GM18861 (cell line): ENCODE data around the gene ZNF79.

Experiments used
- ATAC-seq: cut with Tn5 transposase; IDR thresholded peaks from one replicate; pipeline ENCODE4 v1.9.1; 2021; ENCODE audit not compliant: unreplicated experiment

ZNF79 gene

DNA sequence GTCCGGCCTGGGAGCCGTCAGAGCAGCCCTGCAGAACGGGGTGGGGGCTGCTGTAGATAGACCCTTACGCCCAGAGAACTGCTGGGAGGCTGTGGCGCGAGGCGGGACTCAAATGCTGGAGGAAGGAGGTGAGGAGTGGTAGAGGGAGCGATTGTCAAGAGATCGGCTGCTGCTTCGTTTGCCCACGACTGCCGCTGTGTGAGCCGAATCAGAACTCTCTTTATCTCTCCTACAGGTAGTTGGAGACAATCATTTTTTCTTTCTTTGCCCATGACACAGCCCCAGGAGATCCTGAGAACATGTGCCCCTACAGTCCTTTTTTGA, 456 bp downstream of the ZNF79 start:
- ATAC-seq = no peak

DNA sequence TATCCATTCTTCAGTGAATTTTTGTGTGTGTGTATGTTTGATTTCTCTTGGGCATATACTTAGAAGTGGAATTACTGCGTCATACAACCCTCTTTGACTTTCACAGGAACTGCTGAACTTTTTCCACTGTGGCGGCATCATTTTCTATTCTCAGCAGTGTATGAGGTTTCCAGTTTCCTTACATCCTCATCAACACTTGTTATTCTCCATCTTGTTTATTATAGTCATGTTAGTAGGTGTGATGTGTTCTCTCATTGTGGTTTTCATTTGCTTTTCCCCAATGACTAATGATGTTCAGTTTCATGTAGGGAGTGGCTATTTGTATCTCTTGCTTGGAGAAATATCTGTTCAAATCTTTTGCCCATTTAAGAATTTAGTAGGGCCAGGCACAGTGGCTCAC, 2.6 kb downstream of the ZNF79 start:
- no peak for ATAC-seq

DNA sequence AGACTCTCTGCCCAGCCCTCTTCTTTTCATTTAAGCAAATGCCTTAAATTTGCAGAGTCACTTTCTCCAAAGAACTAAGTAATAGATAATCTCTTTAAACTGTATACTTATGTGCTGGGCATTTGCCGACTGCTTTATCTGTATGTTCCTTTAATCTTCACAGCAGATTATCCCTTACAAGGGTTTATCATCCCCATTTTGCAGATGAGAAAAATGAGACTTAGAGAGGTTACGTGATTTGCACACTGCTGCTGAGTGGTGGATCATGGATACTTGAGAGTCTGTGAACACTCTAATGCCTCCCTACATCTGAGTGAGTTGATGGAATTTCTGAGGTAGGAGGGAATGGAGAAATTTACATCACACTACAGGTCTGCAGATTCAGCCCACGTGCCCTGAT, 4.2 kb downstream of the ZNF79 start:
- no peak for ATAC-seq

DNA sequence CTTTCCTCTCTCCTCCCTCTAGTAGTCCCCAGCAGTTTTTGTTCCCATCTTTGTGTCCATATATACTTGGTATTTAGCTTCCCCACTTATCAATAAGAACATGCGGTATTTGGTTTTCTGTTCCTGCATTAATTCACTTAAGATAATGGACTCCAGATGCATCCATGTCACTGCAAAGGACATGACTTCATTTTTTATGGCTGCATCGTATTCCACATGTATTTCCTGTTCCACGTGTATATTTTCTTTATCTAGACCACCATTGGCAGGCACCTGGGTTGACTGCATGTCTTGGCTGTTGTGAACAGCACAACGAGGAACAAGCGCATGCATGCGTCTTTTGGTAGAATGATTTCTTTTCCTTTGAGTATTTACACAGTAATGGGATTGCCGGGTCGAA, 6.2 kb downstream of the ZNF79 start:
- no peak for ATAC-seq

DNA sequence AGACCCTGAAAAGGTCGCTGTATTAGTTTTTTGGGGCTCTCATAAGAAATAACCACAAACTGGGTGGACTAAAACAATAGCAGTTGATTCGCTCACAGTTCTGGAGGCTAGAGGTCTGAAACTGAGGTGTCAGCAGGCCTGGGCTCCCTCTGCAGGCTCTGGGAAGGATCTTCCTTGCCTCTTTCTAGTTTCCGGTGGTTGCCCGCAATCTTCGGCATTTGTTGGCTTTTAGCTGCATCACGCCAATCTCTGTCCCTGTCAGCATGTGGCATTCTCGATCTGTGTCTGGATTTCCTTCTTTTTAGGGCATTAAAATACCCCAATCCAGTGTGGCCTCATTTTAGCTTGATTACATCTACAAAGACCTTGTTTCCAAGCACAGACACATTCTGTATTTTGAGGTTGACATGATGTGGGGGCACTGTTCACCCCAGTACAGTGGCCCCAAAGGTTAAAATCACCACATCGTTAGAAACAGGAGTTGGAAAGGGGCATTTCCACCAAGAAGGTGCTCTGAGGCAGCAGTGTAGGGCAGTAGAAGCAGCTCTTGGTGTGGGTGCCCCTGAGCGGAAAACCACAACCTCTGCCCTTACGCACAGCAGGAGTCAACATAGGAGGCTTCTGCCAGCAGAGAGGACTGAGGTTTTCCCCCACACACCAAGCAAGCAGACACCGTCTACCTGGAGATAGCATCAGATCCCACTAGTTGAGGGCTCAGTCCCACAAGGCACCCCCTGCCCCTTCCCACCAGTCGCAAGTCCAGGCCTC, 13.5 kb downstream of the ZNF79 start:
- ATAC-seq = no peak

DNA sequence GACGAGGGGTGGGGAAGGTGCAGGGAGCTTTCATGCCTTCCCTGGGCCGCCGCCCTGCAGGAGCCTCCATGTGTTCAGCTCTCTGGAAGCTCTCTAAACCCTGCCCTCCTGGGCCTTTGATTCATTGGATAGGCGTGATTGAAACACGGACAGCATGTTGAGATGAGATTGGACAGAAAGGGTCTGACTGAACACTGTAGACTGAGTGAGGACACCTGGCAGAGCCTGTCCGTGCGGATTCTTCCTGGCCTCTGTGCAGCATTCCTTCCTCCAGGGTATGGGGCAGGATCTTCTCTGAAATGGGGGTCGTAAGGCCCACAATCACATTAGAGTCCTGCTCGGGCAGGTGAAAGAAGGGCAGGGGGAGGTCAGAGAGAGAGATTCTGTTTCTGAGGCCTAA, 14.2 kb downstream of the ZNF79 start:
- no peak for ATAC-seq

DNA sequence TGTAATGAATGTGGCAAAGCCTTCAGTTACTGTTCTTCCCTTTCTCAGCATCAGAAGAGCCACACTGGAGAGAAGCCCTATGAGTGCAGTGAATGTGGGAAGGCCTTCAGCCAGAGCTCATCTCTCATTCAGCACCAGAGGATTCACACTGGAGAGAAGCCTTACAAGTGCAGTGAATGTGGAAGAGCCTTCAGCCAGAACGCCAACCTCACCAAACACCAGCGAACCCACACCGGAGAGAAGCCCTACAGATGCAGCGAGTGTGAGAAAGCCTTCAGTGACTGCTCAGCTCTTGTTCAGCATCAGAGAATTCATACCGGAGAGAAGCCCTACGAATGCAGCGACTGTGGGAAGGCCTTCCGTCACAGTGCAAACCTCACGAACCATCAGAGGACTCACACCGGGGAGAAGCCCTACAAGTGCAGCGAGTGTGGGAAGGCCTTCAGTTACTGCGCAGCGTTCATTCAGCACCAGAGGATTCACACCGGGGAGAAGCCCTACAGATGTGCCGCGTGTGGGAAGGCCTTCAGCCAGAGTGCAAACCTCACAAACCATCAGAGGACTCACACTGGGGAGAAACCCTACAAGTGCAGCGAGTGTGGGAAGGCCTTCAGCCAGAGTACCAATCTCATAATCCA, 20.2 kb downstream of the ZNF79 start:
- no peak for ATAC-seq

DNA sequence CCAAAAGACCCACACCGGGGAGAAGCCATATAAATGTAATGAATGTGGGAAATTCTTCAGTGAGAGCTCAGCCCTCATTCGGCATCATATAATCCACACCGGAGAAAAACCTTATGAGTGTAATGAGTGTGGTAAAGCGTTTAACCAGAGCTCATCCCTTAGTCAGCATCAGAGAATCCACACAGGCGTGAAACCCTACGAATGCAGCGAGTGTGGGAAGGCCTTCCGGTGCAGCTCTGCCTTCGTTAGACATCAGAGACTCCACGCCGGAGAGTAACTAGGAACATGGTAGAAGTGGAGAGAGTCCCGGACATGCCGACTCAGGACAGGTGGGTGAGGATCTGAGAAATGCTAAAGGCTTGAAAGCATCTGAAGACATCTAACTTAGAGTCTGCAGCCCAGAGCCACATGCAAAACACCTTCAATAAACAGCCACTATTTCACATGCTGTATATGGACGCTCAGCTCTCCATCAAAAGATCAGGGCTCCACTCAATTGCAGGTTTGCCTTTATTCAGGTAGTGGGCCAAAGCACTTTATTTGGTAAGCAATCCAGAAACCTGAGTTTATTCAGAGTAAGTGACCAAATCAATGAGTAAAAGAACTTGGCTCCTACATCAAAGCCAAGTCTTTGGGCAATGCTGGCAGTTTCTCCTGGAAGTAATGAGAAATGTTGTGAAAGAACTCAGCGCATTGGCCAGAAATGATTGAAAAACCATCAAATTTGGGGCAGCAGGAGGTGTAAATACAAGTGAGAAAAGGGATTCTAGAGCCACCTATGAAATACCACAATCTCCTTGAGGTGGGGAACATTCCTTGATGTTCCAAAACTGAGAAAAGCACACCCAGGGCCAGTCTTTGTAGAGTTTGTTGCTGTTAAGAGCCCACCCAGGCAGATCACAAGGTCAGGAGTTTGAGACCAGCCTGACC, 21.0 kb downstream of the ZNF79 start:
- ATAC-seq = no peak

DNA sequence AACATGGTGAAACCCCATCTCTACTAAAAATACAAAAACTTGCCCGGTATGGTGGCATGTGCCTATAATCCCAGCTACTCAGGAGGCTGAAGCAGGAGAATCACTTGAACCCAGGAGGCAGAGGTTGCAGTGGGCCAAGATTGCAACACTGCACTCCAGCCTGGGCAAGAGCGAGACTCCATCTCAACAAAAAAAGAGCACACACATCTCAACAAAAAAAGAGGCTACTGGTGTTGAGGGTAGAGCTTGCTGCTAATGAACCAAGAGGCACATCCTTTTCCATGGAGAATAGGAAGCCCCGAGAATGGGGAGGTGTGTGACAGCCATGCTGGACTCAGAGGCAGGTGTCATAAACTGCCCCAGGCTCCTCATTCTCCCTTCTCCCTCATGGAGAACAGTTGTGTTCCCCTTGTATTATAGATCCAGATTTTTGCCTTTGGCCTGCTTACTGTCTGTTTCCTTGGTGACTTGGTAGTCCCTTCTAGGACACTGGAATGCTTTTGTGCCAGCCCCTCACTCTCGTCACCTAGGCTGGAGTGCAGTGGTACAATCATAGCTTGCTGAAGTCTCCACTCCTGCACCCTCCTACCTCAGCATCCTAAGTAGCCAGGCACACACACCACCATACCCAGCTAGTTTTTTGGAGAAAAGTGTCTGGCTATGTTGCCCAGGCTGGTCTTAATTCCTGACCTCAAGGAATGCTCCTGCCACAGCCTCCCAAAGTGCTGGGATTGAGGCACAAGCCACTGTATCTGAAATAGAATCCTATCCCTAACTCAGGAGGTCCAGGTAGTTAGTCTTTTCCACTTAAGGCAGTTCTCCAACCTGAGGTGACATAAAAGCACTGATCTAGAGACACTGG, 21.9 kb downstream of the ZNF79 start:
- ATAC-seq = no peak

DNA sequence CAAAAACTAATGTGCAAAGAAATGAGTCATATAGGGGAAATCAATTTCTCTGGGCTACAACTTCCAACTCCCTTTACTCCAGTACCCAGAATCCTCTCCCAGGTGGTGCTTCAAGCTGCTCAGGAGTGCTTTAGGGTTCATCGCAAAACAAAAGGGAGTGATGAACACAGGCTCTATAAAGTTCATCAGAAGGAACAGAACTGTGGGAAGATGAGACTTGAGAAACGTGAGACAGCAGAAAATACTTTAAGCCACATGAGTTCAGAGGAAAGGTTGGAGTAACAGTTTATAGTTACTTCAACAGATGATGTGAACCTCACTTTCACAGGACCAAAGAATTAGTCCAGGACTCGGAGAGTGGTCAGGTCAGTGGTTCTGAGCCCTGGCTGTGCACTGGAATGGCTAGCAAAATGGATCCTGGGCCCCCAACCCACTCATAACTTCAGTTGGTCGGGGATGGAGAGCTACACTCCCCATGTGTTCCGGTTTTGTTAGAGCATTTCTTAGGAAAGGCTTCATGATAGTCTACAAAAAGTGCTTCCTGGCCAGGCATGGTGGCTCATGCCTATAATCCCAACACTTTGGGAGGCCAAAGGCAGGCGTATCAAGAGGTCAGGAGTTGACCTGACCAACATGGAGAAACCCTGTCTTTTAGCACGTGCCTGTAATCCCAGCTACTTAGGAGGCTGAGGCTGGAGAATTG, 22.7 kb downstream of the ZNF79 start:
- no peak for ATAC-seq

DNA sequence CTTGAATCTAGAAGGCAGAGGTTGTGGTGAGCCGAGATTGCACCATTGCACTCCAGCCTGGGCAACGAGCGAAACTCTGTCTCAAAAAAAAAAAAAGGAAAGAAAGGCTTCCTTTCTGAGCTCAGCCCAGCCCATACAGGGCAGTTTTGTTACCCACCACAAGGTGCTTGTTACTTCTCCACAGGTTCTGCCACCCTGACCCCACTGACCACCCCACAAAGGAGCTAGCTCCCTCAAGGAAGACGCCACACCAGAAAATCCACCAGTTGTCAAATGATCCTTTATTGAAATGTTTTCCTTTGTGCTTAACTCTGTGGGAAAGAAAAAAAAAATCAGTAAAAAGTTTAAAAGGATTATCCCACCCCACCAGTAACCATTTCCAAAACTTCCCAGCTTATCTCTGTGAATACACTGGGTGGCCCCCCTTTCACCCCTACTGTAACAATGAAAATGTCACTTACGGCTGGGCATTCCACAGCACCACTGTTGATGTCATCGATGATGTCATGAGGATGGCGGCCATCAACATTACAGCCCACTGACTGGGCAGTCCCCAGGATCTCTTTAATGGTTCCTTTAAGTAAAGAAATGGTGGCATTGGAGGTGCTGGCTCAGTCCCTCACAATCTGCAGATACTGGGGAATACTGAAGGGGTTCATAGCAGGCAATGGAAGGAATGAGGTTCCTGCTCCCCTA, 23.4 kb downstream of the ZNF79 start:
- no peak for ATAC-seq

DNA sequence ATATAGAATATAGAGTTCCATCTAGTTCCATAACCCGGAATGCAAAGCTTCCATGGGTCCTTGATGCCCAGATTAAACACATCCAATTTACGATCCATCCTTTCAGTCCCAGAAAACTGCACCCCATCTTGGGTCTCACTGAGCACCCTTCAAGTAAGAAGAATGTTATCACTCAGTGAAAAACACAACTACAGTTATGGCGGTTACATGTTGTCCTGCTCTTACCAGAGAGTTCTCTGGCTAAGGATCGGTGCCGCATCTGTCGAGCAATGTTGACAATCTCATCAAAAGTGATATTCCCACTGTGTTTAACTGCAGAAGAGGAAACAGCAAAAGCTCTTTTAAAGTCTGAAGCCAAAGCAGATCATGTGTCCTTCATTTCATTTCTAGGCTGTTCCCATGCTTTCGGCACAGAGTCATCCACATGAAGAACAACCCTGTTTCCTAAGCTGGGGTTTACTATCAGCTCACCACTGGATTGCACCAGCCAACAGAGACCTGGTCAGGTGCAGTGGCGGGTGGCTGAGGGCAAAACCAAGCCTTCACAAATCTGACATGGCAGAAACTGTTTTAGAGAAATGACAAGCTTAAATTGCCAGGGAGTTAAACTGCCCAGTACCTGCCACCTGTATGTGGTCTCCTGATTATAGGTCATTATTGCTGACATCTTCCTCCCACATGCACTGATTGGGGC, 24.1 kb downstream of the ZNF79 start:
- no peak for ATAC-seq

DNA sequence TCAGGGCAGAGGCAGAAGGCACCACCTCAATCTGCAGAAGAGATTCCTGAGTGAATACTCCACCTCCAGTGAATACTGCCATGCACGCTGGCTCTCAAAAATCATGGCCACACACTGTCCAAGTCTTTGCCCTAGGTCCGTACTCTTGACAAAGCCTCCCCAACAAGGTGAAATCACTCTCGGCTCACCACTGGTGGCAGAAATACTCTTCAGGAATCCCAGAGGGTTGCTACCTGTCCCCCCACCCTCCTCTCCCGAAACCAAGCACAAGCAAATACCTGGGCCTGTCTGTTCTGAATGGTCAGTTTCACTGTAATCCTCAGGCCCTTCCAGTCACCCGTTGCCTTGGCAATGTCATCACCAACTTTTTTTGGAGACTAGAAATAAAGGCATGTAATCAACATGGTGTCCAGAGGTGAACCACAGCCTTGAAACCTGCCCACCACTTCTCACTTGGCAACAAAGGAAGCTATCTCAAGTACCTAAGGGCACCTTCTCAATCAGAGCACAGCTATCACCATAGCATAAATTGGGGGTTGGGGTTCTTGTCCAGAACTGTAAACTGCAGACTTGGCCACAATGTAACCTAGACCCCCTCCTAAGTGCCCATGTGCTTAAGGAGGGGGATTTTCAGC, 25.3 kb downstream of the ZNF79 start:
- ATAC-seq = no peak

DNA sequence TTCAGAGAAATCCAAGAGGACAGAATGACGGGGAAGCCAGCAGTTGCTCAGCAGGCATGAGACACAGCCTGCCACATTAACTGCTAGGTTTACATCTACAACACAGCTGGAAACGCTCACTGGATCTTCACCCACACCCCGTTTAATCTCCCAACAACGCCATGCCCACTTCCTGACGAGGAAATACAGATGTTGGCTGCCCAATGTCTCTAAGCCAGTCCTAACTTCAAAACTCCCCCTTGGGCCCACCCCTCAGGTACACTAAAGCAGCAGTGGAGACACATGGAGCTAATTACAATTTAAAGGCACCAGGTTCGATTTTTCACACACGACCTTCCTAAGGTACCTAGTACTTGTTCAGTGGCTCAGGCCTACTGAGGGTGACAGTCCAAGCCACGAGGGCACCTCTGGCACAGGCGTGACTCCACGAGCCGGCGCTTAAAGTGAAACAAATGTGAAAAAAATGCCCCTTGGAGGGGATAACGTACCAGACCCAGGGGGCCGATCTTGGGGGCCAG, 26.1 kb downstream of the ZNF79 start:
- ATAC-seq = no peak

DNA sequence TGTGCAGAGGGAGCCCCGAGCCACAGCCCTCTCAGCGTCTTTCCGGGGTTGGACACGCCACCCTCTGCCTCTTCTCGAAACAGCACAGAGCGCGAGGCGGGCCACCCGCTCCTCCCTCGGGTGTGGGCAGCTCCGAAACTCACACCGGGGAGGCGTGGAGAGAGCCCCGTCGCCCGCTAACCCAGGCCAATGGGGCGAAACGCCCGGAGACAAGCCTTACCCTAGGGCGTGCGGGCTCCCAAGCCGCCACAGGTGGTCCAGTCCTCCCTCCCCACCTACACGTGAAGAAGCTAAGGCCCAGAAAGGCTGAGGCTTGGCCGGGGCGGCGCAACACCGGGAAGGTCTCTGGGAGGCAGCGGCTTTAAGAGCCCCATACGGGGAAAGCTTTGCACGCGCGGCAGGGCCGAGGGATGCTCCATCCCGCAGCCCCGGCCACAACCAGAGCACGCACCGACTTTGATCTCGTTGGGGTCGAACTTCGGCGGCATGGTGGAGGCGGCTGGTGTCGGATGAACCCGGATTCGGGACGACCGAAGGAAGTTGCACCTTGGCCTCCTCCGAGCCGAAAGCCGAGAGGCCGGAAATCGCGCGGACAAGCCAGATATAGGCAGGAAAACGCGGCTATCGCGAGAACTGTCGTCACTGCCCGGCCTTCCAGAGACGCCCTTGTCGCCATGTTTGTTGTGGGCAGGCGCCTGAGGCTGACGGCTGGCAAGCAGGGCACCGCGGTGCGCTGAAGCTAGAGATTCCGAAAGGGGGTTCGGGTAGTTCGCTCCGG, 26.8 kb downstream of the ZNF79 start, which contains the start of the genes LRSAM1 and RPL12:
TSS of gene LRSAM1 (plus strand) at position 681 of the 778 bp plus-strand sequence. CDS start 3,018 bp downstream, outside the sequence.
TSS of gene RPL12 (minus strand) at position 577 of the 778 bp plus-strand sequence. CDS start at position 488, 89 bp downstream.
- ATAC-seq = peak; percentile 70

DNA sequence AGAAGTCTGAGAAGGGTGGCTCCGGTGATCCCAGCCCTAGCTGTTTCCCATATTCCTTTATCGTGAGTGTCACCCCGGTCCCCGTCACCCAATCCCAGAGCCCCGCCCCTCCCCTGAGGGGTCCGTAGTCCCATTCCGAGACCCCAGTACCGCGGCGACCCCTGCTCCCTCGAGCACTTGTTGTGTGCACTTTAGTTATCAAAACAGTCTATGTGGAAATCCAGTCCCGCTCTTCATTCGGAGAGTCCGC, 27.4 kb downstream of the ZNF79 start:
- no peak for ATAC-seq

DNA sequence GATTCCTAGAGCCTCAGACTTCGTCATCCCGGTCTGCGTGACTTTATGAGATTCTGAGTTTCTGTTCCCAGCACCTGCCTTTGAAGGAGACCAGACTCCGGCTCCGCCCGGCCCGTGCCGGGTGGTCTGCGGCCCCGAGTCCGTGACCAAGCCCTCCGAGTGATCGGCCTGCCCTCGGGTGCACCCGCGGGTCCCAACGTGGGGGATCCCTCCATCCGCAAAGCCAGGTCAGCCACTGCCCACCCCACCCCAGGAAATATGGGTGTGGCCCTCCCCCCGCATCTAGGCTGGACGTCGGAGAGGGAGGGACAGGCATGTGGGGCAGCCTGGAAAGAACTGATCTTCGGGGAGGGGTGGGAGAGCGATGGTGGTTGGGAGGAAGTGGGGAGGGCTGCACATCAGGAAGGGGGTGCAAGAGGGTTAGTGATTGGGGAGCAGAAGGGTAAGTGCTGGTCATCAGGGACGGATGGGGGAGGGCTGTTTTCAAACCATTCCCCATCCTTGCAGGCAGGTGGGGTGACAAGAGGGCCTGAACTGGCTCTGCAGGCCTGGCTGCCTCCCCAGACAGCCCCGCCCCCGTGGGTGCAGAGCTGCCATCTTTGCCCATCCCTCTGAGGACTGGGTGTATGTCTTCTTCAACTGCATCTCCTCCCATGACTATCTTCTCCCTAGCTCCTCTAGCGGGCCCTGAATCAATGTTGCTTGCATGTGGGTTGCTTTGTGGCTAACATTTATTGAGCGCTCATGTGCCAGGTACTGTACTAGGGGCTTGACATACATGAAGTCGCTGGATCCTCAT, 27.9 kb downstream of the ZNF79 start:
- ATAC-seq = no peak
